ENCODE data around the gene ULK4. TPM values are rescaled to one million over a fixed set of nuclear protein-coding genes. Genes with fewer than 3 reads are reported as not detected.
A peak's percentile ranks its signal among the peaks of the same experiment; 100 is the strongest.
"Not testable (repeated sequence)": the region's sequence is repeated elsewhere in the genome, so short reads cannot be mapped to it uniquely, and the experiment has no call there.

Gene ULK4
- total RNA-seq, 3 donors from 2014 or later, result 7.2 to 10.1 (median 9.5) TPM

- no peak for TF ChIP-seq CTCF (IDR thresholded peaks at IDR 0.05)
- no peak for ATAC-seq
- Histone ChIP-seq H3K36me3 (ENCODE audit: low read depth) (no peaks in the 10 kb centered on the region), H3K4me1 (ENCODE audit: low read depth) (no peaks in the 10 kb centered on the region), H3K9me3 (no peaks in the 10 kb centered on the region), H3K4me3 (no peak overlapping the region)
- intact Hi-C loops (cut with DNase I, micrococcal nuclease), result no loop called here
- no peak for DNase-seq
Measured at GRCh38 chr3:41286305-41286704, 675.6 kb downstream of the ULK4 start.

GRCh38 chr3:41284934-41285333 lies 677.0 kb downstream of the ULK4 start:
- ATAC-seq; H3K4me3 ChIP-seq; H3K9me3 ChIP-seq; H3K4me1 ChIP-seq (ENCODE audit: low read depth); H3K36me3 ChIP-seq (ENCODE audit: low read depth); DNase-seq; intact Hi-C loops (cut with DNase I, micrococcal nuclease): not testable (repeated sequence)

- H3K36me3 ChIP-seq (ENCODE audit: low read depth), result no peaks in the 10 kb centered on the region
- no peak for TF ChIP-seq CTCF (IDR thresholded peaks at IDR 0.05)
- ATAC-seq, result no peak
- no peaks in the 10 kb centered on the region for H3K4me1 ChIP-seq (ENCODE audit: low read depth)
- H3K9me3 ChIP-seq, result no peaks in the 10 kb centered on the region
- DNase-seq, result no peak
- H3K4me3 ChIP-seq, result no peak overlapping the region
- intact Hi-C loops (cut with DNase I, micrococcal nuclease), result no loop called here
Measured at GRCh38 chr3:41277790-41278465, 684.0 kb downstream of the ULK4 start.

GRCh38 chr3:41276191-41276590 lies 685.7 kb downstream of the ULK4 start:
- DNase-seq (no peak), ATAC-seq (no peak)
- intact Hi-C loops (cut with DNase I, micrococcal nuclease), result no loop called here
- Histone ChIP-seq H3K4me3 (no peak overlapping the region), H3K36me3 (ENCODE audit: low read depth) (no peaks in the 10 kb centered on the region), H3K9me3 (no peaks in the 10 kb centered on the region), H3K4me1 (ENCODE audit: low read depth) (no peaks in the 10 kb centered on the region)
- no peak for TF ChIP-seq CTCF (IDR thresholded peaks at IDR 0.05)

- no peaks in the 10 kb centered on the region for H3K4me1 ChIP-seq (ENCODE audit: low read depth)
- no peak for TF ChIP-seq CTCF (IDR thresholded peaks at IDR 0.05)
- DNase-seq, result peak in 1 of 3 donors; percentile 7
- intact Hi-C loops (cut with DNase I, micrococcal nuclease), result no loop called here
- no peaks in the 10 kb centered on the region for H3K36me3 ChIP-seq (ENCODE audit: low read depth)
- no peak overlapping the region for H3K4me3 ChIP-seq
- peak; percentile 99 for ATAC-seq
- H3K9me3 ChIP-seq, result no peaks in the 10 kb centered on the region
Measured at GRCh38 chr3:41274944-41275668, 686.8 kb downstream of the ULK4 start.

GRCh38 chr3:41272667-41273066 lies 689.2 kb downstream of the ULK4 start:
- Histone ChIP-seq H3K4me1 (ENCODE audit: low read depth) (no peaks in the 10 kb centered on the region), H3K4me3 (no peak overlapping the region), H3K9me3 (no peaks in the 10 kb centered on the region), H3K36me3 (ENCODE audit: low read depth) (no peaks in the 10 kb centered on the region)
- intact Hi-C loops (cut with DNase I, micrococcal nuclease), result no loop called here
- DNase-seq (no peak), ATAC-seq (no peak)
- TF ChIP-seq CTCF (IDR thresholded peaks at IDR 0.05), result no peak
